ENCODE results near the gene TRAF3IP3.

TRAF3IP3 gene

DNA sequence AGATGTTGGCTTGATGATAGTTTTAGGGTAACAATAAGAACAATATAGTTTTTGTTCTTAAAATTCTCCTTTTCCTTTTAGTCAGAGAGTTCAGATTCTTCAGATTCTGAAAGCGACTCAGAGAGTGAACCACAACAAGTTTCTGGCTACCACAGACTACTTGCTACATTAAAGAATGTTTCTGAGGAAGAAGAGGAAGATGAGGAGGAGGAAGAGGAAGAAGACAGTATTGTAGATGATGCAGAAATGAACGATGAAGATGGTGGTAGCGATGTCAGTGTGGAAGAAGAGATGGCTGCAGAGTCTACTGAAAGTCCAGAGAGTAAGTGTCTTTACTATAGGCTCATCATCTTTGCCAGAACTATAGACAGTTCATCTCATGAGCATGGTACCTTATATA is 74.9 kb downstream of the TRAF3IP3 start:
- no peak for DNase-seq

- DNase-seq, result no peak
These were observed 75.8 kb downstream of the TRAF3IP3 start for GRCh38 chr1:209831615-209832014.

Measured in cerebellar nuclear complex (tissue), 1 donor.